PC-3 (cell line): Measurements from ENCODE around the gene PIK3R2. TPM values are rescaled to one million over a fixed set of nuclear protein-coding genes. Genes with fewer than 3 reads are reported as not detected.
"Not testable (repeated sequence)": the region's sequence is repeated elsewhere in the genome, so short reads cannot be mapped to it uniquely, and the experiment has no call there.

Experiments used
- ATAC-seq: fragments of 200-7000 bp; cut with Tn5 transposase; 2 replicates; pipeline ENCODE4 v1.9.1; 2020; ENCODE audit warnings: mild to moderate bottlenecking, moderate library complexity
- BruUV-seq: library from RNA; stranded (reverse); fragments of 400-500 nt; replicated peaks from 2 replicates; lab custom pipeline; 2021; lab: Mats Ljungman, UMichigan
- CTCF ChIA-PET: fragments of 300-600 bp; sonication (Branson Sonifier 250); formaldehyde crosslinking; loops from one replicate; lab custom pipeline; 2022; ENCODE audit warnings: antibody characterized with exemption; lab: Charles Lee
- POLR2A ChIA-PET: fragments of 300-600 bp; sonication (Branson Sonifier 250); formaldehyde crosslinking; loops from one replicate; lab custom pipeline; 2022; ENCODE audit warnings: antibody characterized with exemption; ENCODE audit not compliant: unreplicated experiment; lab: Charles Lee
- DNase-seq: peaks from one replicate; pipeline ENCODE4 v3.0.0-alpha.2; 2015
- H2AFZ ChIP-seq: fragments of 300-600 bp; sonication (generic); 2 replicates; pipeline ENCODE4 v1.6.0; 2016; ENCODE audit warnings: antibody characterized with exemption, low read length
- H3F3A ChIP-seq: fragments of 300-600 bp; sonication (generic); one replicate; pipeline ENCODE4 v1.6.0; 2017; ENCODE audit warnings: antibody characterized with exemption, low read length, control low read depth, mild to moderate bottlenecking; ENCODE audit not compliant: unreplicated experiment
- H3K27ac ChIP-seq: fragments of 300-600 bp; sonication (generic); 2 replicates; pipeline ENCODE4 v1.5.1; 2016; ENCODE audit warnings: mild to moderate bottlenecking, low read length
- H3K27me3 ChIP-seq: fragments of 300-600 bp; sonication (generic); 2 replicates; pipeline ENCODE4 v1.6.1; 2016; ENCODE audit warnings: low read length, mixed read lengths
- H3K36me3 ChIP-seq: fragments of 300-600 bp; sonication (generic); 2 replicates; pipeline ENCODE4 v1.6.1; 2016; ENCODE audit warnings: low read depth, mixed run types, low read length, mixed read lengths
- H3K4me1 ChIP-seq: fragments of 300-600 bp; sonication (generic); 2 replicates; pipeline ENCODE4 v1.5.1; 2016; ENCODE audit warnings: low read length; ENCODE audit not compliant: insufficient read depth
- H3K4me2 ChIP-seq: fragments of 300-600 bp; sonication (generic); 2 replicates; pipeline ENCODE4 v1.6.0; 2016; ENCODE audit warnings: low read length
- H3K4me3 ChIP-seq: fragments of 300-600 bp; sonication (generic); 2 replicates; pipeline ENCODE4 v1.5.1; 2016; ENCODE audit warnings: mild to moderate bottlenecking, low read length, mixed read lengths
- H3K79me2 ChIP-seq: fragments of 300-600 bp; sonication (generic); 2 replicates; pipeline ENCODE4 v1.6.1; 2017; ENCODE audit warnings: low read length, mixed read lengths
- H3K9ac ChIP-seq: fragments of 300-600 bp; sonication (generic); 2 replicates; pipeline ENCODE4 v1.6.0; 2016; ENCODE audit warnings: mild to moderate bottlenecking, low read length
- H3K9me2 ChIP-seq: fragments of 300-600 bp; sonication (generic); replicated peaks from 2 replicates; pipeline ENCODE4 v1.6.1; 2016; ENCODE audit warnings: mixed run types, low read length, mixed read lengths
- H3K9me3 ChIP-seq: fragments of 300-600 bp; sonication (generic); 2 replicates; pipeline ENCODE4 v1.6.1; 2016; ENCODE audit warnings: low read length, mixed read lengths
- H4K20me1 ChIP-seq: fragments of 300-600 bp; sonication (generic); 2 replicates; pipeline ENCODE4 v1.6.1; 2016; ENCODE audit warnings: low read length, mixed read lengths
- EZH2 ChIP-seq: fragments of 300-600 bp; sonication (generic); IDR thresholded peaks from one replicate; pipeline ENCODE4 v1.6.1; 2017; ENCODE audit warnings: antibody characterized with exemption, mild to moderate bottlenecking, low read length; ENCODE audit not compliant: unreplicated experiment
- EZH2phosphoT487 ChIP-seq: fragments of 300-600 bp; sonication (generic); IDR thresholded peaks from 2 replicates; pipeline ENCODE4 v1.6.1; 2018; ENCODE audit warnings: mild to moderate bottlenecking, antibody characterized with exemption, low read length, borderline replicate concordance
- intact Hi-C: fragments of 100-400 bp; cut with micrococcal nuclease; formaldehyde crosslinking; loops from 2 replicates; pipeline ENCODE4 v1.9.0; 2023
- total RNA-seq: library from RNA; depleted of rRNA; stranded (reverse); fragments of >200 nt; gene quantifications from 2 replicates; pipeline ENCODE4 v1.2.3, GENCODE V29; 2014
- TF ChIP-seq, protein P1 (sequence below): fragments of 300-600 bp; sonication (generic); conservative IDR thresholded peaks from 2 replicates; pipeline ENCODE4 v1.5.1; 2017; ENCODE audit warnings: antibody characterized with exemption, low read depth, mild to moderate bottlenecking, low read length

Gene PIK3R2
- total RNA-seq, 1 experiment from 2014 or later = 15.8 TPM

DNA sequence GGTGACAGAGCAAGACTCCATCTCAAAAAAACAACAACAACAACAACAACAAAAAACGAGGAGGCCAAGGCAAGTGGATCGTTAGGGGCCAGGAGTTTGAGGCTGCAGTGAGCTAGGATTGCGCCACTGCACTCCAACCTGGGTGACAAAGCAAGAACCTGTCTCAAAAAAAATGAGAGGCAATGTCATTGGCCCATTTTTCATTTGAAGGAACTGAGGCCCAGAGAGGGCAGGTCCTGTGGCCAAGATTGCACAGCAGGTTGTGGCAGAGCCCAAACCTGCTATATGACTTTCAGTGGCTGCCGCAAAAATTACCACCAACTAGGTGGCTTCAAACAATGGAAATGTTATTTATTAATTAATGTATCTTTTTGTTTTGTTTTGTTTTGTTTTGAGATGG is 5.5 kb downstream of the PIK3R2 start:
- Histone ChIP-seq H3K27me3 (no peaks in the 10 kb centered on the region), H3K9me2 (no peaks in the 10 kb centered on the region), H3K27ac (no peak overlapping the region), H3K79me2 (peaks cover 27% of the 10 kb centered on the region), H4K20me1 (no peaks in the 10 kb centered on the region; the same call in 1 of the 2 replicates), H3K36me3 (peaks cover 13% of the 10 kb centered on the region; the same call in 1 of the 2 replicates), H3K4me3 (no peak overlapping the region), H3K9ac (no peak overlapping the region), H3K4me1 (peaks cover 15% of the 10 kb centered on the region; the same call in 1 of the 2 replicates), H3F3A (no peaks in the 10 kb centered on the region), H3K4me2 (no peak overlapping the region), H3K9me3 (no peaks in the 10 kb centered on the region), H2AFZ (no peak overlapping the region)
- ChIA-PET CTCF (no interaction called here), POLR2A (no interaction called here)
- intact Hi-C loops = no loop called here
- ATAC-seq (no peak), DNase-seq (no peak)
- TF ChIP-seq EZH2phosphoT487 (no peak), EZH2 (no peak)
- TF ChIP-seq, protein P1, sequence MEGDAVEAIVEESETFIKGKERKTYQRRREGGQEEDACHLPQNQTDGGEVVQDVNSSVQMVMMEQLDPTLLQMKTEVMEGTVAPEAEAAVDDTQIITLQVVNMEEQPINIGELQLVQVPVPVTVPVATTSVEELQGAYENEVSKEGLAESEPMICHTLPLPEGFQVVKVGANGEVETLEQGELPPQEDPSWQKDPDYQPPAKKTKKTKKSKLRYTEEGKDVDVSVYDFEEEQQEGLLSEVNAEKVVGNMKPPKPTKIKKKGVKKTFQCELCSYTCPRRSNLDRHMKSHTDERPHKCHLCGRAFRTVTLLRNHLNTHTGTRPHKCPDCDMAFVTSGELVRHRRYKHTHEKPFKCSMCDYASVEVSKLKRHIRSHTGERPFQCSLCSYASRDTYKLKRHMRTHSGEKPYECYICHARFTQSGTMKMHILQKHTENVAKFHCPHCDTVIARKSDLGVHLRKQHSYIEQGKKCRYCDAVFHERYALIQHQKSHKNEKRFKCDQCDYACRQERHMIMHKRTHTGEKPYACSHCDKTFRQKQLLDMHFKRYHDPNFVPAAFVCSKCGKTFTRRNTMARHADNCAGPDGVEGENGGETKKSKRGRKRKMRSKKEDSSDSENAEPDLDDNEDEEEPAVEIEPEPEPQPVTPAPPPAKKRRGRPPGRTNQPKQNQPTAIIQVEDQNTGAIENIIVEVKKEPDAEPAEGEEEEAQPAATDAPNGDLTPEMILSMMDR = no peak
- no TSS peak for BruUV-seq

DNA sequence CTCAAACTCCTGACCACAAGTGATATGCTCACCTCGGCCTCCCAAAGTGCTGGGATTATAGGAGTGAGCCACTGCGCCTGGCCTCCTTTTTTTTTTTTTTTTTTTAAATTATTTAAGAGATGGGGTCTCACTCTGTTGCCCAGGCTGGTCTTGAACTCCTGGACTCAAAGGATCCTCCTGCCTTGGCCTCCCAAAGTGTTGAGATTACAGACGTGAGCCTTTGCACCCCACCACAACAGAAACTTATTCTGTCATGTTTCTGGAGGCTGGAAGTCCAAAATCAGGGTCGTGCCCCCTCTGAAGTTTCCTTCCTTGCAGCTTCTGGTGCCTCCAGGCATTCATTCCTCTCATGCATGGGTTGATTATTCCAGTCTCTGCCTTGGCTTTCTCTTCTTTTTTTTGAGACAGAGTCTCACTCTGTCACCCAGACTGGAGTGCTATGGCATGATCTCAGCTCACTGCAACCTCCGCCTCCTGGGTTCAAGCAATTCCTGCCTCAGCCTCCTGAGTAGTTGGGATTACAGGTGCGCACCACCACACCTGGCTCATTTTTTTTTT is 6.2 kb downstream of the PIK3R2 start:
- H3K9me2 ChIP-seq, BruUV-seq, H3K27me3 ChIP-seq, ATAC-seq, H4K20me1 ChIP-seq, H3K9me3 ChIP-seq, DNase-seq, intact Hi-C loops, H3K9ac ChIP-seq, H3K4me3 ChIP-seq, CTCF ChIA-PET, POLR2A ChIA-PET, H2AFZ ChIP-seq, H3K27ac ChIP-seq, H3K4me2 ChIP-seq, H3F3A ChIP-seq: not testable (repeated sequence)
- Histone ChIP-seq H3K4me1 (peaks cover 14% of the 10 kb centered on the region; the same call in 1 of the 2 replicates), H3K79me2 (peaks cover 20% of the 10 kb centered on the region), H3K36me3 (peaks cover 13% of the 10 kb centered on the region; the same call in 1 of the 2 replicates)

DNA sequence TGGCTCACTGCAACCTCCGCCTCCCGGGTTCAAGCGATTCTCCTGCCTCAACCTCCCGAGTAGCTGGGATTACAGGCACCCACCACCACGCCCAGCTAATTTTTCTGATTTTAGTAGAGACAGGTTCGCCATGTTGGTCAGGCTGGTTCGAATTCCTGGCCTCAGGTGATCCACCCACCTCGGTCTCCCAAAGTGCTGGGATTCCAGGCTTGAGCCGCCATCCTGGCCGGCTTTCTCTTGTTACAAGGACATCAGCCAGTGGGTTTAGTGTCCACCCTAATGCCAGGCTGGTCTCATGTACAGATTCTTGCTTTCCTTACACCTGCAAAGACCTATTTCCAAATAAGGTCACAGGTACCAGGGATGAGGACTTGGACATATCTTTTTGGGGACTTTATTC is 6.8 kb downstream of the PIK3R2 start:
- no peak overlapping the region for H3K4me3 ChIP-seq
- no peaks in the 10 kb centered on the region for H3K9me2 ChIP-seq
- DNase-seq (no peak), ATAC-seq (no peak)
- CTCF ChIA-PET = interaction anchor here (0.6 kb wide), 1 partner anchor 41 kb away, joined by 3 read pairs; no protein-coding TSS in a partner anchor
- H3K79me2 ChIP-seq = peaks cover 14% of the 10 kb centered on the region
- peaks cover 9% of the 10 kb centered on the region; the same call in 1 of the 2 replicates for H3K4me1 ChIP-seq
- peaks cover 13% of the 10 kb centered on the region; the same call in 1 of the 2 replicates for H3K36me3 ChIP-seq
- BruUV-seq = no TSS peak
- H4K20me1 ChIP-seq = no peaks in the 10 kb centered on the region; the same call in 1 of the 2 replicates
- H3K9ac ChIP-seq = no peak overlapping the region
- no peaks in the 10 kb centered on the region for H3F3A ChIP-seq
- H3K9me3 ChIP-seq = no peaks in the 10 kb centered on the region
- no peak overlapping the region for H3K4me2 ChIP-seq
- no peak overlapping the region for H2AFZ ChIP-seq
- no peak for TF ChIP-seq EZH2phosphoT487
- TF ChIP-seq, protein P1 = no peak
- TF ChIP-seq EZH2 = no peak
- POLR2A ChIA-PET = no interaction called here
- no peaks in the 10 kb centered on the region for H3K27me3 ChIP-seq
- intact Hi-C loops = no loop called here
- no peak overlapping the region for H3K27ac ChIP-seq
